ENCODE measurements around the gene TMEM175.

DNA sequence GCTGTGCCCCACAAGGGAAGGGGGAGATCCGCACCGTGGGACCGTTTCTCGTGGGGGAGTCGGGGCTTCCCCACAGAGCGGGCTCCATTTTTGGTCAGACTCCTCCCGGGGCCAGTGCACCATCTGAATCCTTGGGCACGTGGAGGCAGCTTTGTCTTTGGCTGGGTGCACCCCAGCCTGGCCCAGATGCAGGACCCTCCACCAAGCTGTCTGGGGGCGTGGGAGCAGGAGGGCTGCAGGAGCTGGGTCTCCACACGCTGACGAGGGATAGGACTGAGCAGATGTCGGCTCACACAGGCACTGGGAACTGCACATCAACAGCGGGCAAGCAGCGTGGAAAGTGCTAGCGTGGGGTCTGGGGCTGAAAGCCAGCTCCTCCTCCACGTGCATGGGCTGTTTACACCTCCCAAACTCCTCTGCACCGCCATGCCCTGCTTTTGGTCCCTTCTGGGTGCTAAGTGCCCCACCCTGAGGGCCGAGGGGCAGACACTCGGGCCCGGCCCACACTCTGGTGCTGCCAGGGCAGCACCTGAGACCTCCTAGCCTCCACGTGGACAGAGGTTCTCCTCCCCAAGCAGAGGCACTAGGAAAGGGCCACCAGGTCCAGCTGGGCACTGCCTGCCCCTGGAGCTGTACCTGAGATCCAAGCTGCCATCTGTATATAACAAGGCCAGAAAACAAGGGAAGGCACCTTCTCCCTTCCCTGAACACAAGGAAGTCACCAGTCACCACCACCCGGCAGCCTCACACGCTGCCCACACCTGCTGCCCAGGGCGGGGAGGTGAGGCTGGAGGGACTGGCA, 27.3 kb downstream of the TMEM175 start:
- TF ChIP-seq, protein P1, sequence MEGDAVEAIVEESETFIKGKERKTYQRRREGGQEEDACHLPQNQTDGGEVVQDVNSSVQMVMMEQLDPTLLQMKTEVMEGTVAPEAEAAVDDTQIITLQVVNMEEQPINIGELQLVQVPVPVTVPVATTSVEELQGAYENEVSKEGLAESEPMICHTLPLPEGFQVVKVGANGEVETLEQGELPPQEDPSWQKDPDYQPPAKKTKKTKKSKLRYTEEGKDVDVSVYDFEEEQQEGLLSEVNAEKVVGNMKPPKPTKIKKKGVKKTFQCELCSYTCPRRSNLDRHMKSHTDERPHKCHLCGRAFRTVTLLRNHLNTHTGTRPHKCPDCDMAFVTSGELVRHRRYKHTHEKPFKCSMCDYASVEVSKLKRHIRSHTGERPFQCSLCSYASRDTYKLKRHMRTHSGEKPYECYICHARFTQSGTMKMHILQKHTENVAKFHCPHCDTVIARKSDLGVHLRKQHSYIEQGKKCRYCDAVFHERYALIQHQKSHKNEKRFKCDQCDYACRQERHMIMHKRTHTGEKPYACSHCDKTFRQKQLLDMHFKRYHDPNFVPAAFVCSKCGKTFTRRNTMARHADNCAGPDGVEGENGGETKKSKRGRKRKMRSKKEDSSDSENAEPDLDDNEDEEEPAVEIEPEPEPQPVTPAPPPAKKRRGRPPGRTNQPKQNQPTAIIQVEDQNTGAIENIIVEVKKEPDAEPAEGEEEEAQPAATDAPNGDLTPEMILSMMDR (IDR thresholded peaks at IDR 0.05): no peak
- no peak for TF ChIP-seq POLR2A (IDR thresholded peaks at IDR 0.05)

All from body of pancreas (tissue), 4 donors.